Activated CD8-positive, alpha-beta T cell treated with anti-CD3 and anti-CD28 coated beads for 36 hours (primary cell): ENCODE measurements around the gene YPEL2. TPM values are rescaled to one million over a fixed set of nuclear protein-coding genes. Genes with fewer than 3 reads are reported as not detected.

Source experiments
- ATAC-seq: fragments of 200-7000 bp; cut with Tn5 transposase; one replicate; pipeline ENCODE4 v1.10.0; 2021; ENCODE audit warnings: mild to moderate bottlenecking, moderate library complexity
- CTCF ChIA-PET: fragments of 350-600 bp; sonication (Branson Sonifier 250); formaldehyde crosslinking; loops from one replicate; lab custom pipeline; 2021; ENCODE audit warnings: antibody characterized with exemption; lab: Charles Lee
- POLR2A ChIA-PET: fragments of 350-600 bp; sonication (Branson Sonifier 250); formaldehyde crosslinking; loops from one replicate; lab custom pipeline; 2021; ENCODE audit warnings: antibody characterized with exemption; lab: Charles Lee
- DNase-seq: peaks from one replicate; pipeline ENCODE4 v3.0.0-alpha.2; 2020
- H3K27ac Mint-ChIP-seq: one replicate; pipeline ENCODE4 v1.8.0; 2021; ENCODE audit warnings: mild to moderate bottlenecking, mixed read lengths
- H3K27me3 Mint-ChIP-seq: one replicate; pipeline ENCODE4 v1.8.0; 2021; ENCODE audit warnings: mixed read lengths
- H3K36me3 Mint-ChIP-seq: one replicate; pipeline ENCODE4 v1.8.0; 2021; ENCODE audit warnings: low read depth, mixed read lengths
- H3K4me1 Mint-ChIP-seq: one replicate; pipeline ENCODE4 v1.8.0; 2021; ENCODE audit warnings: low read depth, mixed read lengths
- H3K4me3 Mint-ChIP-seq: one replicate; pipeline ENCODE4 v1.8.0; 2021; ENCODE audit warnings: mild to moderate bottlenecking, moderate library complexity, mixed read lengths
- H3K9me3 Mint-ChIP-seq: one replicate; pipeline ENCODE4 v1.8.0; 2021; ENCODE audit warnings: mixed read lengths
- intact Hi-C: fragments of 100-400 bp; cut with micrococcal nuclease; formaldehyde crosslinking; loops from one replicate; pipeline ENCODE4 v1.10.0; 2022
- total RNA-seq, 2 experiments: library from RNA; stranded (reverse); gene quantifications; one replicate each; pipeline ENCODE4 v1.2.3, GENCODE V29; 2021
- TF ChIP-seq, protein P1 (sequence below): fragments of 200-600 bp; IDR thresholded peaks from one replicate; pipeline ENCODE4 v1.8.0; 2022; ENCODE audit warnings: antibody characterized with exemption, mild to moderate bottlenecking

The YPEL2 gene
- total RNA-seq, 2 experiments from 2014 or later, result 4.2 to 4.9 TPM

- Mint-ChIP-seq H3K27ac (no peak overlapping the region), H3K27me3 (no peaks in the 10 kb centered on the region), H3K4me1 (peaks cover 7% of the 10 kb centered on the region), H3K36me3 (peaks cover 5% of the 10 kb centered on the region), H3K4me3 (no peak overlapping the region), H3K9me3 (no peaks in the 10 kb centered on the region)
- CTCF ChIA-PET, result interaction anchor here (1.0 to 1.1 kb wide), 2 partner anchors 31 to 86 kb away, joined by 3 to 5 read pairs; no protein-coding TSS in a partner anchor
- POLR2A ChIA-PET, result interaction anchor here (1.1 kb wide), 1 partner anchor 10 kb away, joined by 3 read pairs; no protein-coding TSS in a partner anchor
- no peak for DNase-seq
- ATAC-seq, result no peak
- TF ChIP-seq, protein P1, sequence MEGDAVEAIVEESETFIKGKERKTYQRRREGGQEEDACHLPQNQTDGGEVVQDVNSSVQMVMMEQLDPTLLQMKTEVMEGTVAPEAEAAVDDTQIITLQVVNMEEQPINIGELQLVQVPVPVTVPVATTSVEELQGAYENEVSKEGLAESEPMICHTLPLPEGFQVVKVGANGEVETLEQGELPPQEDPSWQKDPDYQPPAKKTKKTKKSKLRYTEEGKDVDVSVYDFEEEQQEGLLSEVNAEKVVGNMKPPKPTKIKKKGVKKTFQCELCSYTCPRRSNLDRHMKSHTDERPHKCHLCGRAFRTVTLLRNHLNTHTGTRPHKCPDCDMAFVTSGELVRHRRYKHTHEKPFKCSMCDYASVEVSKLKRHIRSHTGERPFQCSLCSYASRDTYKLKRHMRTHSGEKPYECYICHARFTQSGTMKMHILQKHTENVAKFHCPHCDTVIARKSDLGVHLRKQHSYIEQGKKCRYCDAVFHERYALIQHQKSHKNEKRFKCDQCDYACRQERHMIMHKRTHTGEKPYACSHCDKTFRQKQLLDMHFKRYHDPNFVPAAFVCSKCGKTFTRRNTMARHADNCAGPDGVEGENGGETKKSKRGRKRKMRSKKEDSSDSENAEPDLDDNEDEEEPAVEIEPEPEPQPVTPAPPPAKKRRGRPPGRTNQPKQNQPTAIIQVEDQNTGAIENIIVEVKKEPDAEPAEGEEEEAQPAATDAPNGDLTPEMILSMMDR, result no peak
- intact Hi-C loops, result no loop called here
Observed at GRCh38 chr17:59396134-59396826, 64.8 kb downstream of the YPEL2 start.

GRCh38 chr17:59397316-59398073 is 66.0 kb downstream of the YPEL2 start:
- no peak for ATAC-seq
- ChIA-PET POLR2A (no interaction called here), CTCF (no interaction called here)
- DNase-seq, result no peak
- no peaks in the 10 kb centered on the region for H3K27me3 Mint-ChIP-seq
- peaks cover 3% of the 10 kb centered on the region for H3K36me3 Mint-ChIP-seq
- H3K9me3 Mint-ChIP-seq, result no peaks in the 10 kb centered on the region
- peaks cover 2% of the 10 kb centered on the region for H3K4me1 Mint-ChIP-seq
- no peak overlapping the region for H3K4me3 Mint-ChIP-seq
- TF ChIP-seq, protein P1, result no peak
- intact Hi-C loops, result no loop called here
- H3K27ac Mint-ChIP-seq, result no peak overlapping the region

- POLR2A ChIA-PET, result no interaction called here
- CTCF ChIA-PET, result interaction anchor here (1.2 to 3.2 kb wide), 2 partner anchors 26 to 70 kb away, joined by 3 to 10 read pairs; no protein-coding TSS in a partner anchor
- Mint-ChIP-seq H3K27ac (no peak overlapping the region), H3K4me3 (no peak overlapping the region), H3K4me1 (peaks cover 2% of the 10 kb centered on the region), H3K9me3 (no peaks in the 10 kb centered on the region), H3K27me3 (no peaks in the 10 kb centered on the region), H3K36me3 (peaks cover 3% of the 10 kb centered on the region)
- intact Hi-C loops, result no loop called here
- TF ChIP-seq, protein P1, result no peak
- DNase-seq (no peak), ATAC-seq (no peak)
Observed at GRCh38 chr17:59399914-59400313, 68.5 kb downstream of the YPEL2 start.

- no peak overlapping the region for H3K4me3 Mint-ChIP-seq
- intact Hi-C loops, result no loop called here
- peaks cover 3% of the 10 kb centered on the region for H3K36me3 Mint-ChIP-seq
- H3K27ac Mint-ChIP-seq, result no peak overlapping the region
- peaks cover 2% of the 10 kb centered on the region for H3K4me1 Mint-ChIP-seq
- H3K27me3 Mint-ChIP-seq, result no peaks in the 10 kb centered on the region
- ChIA-PET POLR2A (interaction anchor here (1.1 kb wide), 1 partner anchor 21 kb away, joined by 3 read pairs; no protein-coding TSS in a partner anchor), CTCF (interaction anchor here (1.1 to 3.2 kb wide), 3 partner anchors 15 to 90 kb away, joined by 3 to 10 read pairs (median 3); no protein-coding TSS in a partner anchor)
- ATAC-seq, result no peak
- TF ChIP-seq, protein P1, result no peak
- no peak for DNase-seq
- H3K9me3 Mint-ChIP-seq, result no peaks in the 10 kb centered on the region
Observed at GRCh38 chr17:59400858-59401257, 69.4 kb downstream of the YPEL2 start.
